Urothelium cell line (cell line): ENCODE measurements around the gene TIMMDC1.

Experiments used
- DNase-seq: peaks from one replicate; pipeline ENCODE4 v3.0.0; 2011; ENCODE audit warnings: low spot score, mixed read lengths
- FAIRE-seq: peaks from 2 replicates; lab custom pipeline; 2011; peaks lifted over from hg19 to GRCh38; lab: Jason Lieb, UNC

The TIMMDC1 gene, protein sequence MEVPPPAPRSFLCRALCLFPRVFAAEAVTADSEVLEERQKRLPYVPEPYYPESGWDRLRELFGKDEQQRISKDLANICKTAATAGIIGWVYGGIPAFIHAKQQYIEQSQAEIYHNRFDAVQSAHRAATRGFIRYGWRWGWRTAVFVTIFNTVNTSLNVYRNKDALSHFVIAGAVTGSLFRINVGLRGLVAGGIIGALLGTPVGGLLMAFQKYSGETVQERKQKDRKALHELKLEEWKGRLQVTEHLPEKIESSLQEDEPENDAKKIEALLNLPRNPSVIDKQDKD

DNA sequence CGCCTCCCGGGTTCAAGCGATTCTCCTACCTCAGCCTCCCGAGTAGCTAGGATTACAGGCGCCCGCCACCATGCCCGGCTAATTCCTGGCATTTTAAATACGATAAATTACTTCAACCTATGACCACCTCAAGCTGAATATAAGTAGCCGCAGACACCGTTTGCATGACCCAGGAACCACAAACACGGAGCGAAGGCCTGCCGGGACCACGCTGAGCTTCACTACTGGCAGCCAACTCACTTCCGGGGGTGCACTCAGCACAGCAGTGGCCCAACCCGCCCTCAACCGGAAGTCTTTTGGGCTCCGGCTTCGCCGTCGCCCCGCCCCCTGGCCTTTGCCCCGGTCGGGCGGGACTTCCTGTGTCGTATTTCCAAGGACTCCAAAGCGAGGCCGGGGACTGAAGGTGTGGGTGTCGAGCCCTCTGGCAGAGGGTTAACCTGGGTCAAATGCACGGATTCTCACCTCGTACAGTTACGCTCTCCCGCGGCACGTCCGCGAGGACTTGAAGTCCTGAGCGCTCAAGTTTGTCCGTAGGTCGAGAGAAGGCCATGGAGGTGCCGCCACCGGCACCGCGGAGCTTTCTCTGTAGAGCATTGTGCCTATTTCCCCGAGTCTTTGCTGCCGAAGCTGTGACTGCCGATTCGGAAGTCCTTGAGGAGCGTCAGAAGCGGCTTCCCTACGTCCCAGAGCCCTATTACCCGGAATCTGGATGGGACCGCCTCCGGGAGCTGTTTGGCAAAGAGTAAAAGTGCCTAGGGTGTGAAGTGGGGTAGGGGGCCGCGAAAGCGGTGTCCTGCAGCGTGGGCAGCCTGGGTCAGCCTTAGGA lies at the start of gene TIMMDC1:
Gene TIMMDC1 (plus strand): TSS at position 362 of the 826 bp plus-strand sequence. CDS start 187 bp downstream, at position 549.
- FAIRE-seq (no peak), DNase-seq (peak; percentile 99)

DNA sequence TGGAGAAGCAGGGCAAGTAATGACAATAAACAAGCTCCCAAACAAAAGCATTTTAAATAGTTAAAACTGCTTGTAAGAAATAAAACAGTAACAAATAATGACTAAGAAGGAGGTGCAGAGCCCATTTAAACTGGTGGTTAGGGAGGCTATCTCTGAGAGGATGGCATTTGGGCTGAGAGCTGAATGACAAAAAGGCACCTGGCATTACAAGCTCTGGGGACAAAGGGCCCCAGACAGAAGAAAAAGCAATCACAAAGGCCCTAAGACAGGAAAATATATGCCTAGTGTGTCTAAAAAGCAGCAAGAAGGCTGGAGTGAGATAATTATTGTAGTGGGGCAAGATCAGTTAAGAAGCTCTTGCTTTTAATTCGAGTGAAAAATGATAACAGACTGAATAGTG lies 44.5 kb upstream of the TIMMDC1 start:
- DNase-seq (no peak), FAIRE-seq (no peak)

DNA sequence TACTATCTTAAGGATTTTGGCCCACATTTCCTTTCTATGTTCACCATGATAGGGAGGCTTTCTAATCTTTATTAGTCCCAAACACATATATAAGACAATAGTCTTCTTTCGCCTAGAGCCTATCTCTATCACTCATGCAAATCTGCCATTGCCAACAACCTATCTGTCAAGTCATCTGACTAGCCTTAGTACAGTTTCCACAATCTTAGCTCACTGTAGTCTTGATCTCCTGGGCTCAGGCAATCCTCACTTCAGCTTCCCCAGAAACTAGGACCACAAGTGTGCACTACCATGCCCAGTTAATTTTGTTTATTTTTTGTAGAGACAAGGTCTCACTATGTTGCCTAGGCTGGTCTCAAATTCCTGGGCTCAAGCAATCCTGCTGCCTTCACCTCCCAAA lies 41.9 kb upstream of the TIMMDC1 start:
- FAIRE-seq, result no peak
- DNase-seq, result no peak

DNA sequence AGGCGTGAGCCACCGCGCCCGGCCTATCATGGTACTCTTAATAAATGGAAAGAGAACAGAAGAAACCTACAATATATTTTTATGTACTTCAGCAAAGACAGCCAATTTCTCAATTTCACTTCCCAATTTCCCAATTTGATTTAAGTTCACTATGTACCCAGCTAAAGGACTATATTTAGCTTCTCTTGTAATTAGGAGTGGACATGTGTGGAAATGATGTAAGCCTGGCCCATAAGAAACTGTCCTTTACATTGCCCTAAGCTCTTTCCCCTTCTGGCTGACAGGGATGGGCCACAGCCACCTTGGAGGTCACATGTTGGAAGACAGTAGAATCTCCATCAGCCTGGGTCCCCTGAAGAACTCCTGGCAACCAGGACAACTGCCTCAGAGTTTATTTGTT lies 41.1 kb upstream of the TIMMDC1 start:
- no peak for FAIRE-seq
- DNase-seq, result no peak

DNA sequence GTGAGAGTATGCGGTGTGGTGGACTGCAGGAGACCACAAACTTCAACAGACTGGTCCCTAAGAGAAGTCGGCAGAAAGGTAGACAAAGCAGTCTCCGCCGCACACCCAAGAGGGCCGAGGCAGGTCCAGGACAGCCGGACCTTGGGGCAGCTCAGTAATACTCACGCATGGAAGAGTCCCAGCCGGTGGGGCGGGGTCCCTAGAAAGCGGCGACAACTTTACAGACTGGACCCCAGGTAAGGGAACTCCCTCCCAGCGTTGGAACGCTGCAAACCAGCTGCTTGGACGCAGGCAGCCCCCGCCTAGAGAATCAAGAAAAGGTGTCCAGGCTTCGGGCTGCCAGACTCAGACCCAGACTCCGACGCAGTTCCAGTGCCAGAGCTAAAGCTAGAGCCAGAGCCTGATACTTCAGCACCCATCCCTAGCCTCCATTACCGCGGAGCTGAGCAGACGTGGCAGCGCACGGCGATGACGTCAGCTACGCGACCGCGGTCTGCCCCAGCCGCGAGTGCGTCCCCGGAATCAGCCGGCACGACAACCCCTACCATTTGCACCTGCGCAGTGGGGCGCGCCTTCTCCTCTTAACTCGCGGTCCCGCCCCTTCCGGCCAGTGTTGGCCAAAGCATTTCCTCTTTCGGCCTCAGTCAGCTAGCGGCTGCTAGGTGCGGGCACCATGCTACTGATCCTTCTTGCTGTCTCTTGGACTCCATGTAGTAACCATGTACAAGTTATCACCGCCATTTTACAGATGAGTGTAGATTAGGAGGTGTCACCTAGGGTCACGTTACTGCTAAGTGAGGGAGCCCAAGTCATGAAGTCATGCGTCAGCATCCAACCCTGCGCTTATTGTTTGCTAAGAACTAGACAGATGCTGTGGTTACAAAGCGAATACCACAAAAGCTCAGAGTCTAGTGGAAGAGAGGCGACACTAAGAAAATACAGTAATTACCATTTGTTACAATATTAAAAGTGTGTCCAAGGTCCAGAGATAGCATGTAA lies 34.9 kb upstream of the TIMMDC1 start, which contains the start of gene TMEM39A:
Gene TMEM39A (minus strand): TSS at position 445 of the 999 bp plus-strand sequence. CDS start 1,541 bp downstream, outside the sequence.
- DNase-seq (peak; percentile 100), FAIRE-seq (peak; percentile 97)

DNA sequence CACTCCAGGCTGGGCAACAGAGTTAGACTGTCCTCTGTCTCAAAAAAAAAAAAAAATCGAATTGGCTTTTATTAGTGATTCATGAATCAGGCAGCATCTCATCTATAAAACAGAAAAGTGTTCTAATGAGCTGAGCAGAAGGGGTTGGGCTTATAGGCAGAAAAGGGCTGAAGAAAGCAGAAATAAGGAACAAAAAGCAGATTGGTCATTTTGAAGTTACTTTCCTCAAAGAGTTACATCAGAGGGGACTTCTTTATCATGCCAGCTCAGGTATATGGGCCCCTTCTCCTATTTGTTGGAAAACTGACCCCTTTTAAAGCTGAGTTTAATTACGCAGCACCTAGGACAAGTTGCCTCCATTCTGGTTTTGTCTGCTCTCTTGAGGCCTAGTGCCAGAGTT lies 30.3 kb upstream of the TIMMDC1 start:
- DNase-seq, result no peak
- no peak for FAIRE-seq

DNA sequence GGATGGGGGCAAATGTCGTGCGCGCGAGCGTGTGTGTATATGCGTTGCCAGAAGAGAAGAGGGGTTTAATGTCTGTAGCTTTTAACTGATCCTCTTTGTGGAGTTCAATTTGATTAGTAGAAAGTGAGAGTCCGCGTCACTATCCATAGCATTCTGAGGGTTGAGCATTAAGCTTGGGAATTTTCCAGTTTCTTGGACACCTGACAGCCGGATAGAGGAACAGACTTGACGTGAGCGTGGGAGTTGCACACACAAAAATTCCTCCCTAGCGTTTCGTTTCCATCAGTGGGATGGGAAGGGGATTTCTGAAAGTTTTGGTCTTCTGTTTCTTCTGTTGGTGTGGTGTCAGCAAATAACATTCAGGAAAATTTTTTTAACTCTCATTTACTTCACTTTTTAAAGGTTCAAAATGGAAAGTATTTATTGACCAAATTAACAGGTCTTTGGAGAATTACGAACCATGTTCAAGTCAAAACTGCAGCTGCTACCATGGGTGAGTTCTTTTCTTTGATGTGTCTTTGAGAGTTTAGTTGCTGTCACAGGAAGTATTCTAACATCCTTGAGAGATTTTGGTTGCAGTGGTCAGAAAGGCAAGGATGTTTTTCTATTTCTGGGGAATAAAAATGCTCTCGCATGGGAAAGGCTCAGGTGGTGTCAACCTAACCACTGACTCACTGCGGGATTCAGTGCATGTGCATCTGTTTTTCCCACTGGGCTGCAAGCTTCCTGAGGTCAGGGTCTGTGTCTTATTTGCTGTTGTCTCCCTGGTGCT lies 28.7 kb upstream of the TIMMDC1 start:
- no peak for FAIRE-seq
- no peak for DNase-seq

DNA sequence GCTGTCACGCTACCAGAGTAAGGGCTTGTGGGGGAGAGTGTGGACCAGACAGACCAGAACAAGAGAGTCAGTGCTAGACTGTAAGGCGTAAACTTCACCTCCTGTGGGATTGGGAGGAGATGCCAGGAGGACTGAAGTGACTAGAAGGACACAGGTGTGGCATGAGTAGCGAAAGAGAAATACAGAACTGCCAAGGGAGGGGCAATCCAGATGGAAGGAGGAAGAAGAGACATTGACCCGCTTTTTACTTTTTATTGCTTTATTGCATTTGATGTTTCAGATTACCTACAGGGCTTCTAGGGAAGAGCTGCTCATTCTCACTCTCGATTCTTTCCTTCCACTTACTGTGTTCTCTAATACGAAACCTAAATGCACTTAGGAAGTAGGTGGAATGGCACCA lies 27.5 kb upstream of the TIMMDC1 start:
- DNase-seq, result no peak
- FAIRE-seq, result no peak

DNA sequence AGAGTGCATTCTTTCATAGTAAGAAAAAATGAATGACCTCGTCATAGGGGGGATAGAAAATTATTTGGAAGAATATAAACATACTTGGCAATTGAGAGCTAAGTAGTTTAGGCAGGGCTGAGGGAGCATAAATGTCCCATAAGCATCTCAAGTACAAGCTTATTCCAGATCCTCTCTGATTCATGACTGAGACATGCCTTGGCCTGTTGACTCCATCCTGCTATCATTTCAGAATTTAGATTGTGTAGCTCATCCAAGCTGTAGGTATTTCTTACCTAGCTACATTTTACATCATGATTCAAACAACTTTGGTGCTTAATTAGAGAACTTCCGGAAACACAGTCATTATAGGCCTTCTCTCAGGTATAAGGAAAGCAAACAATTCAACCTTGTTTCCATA lies 17.3 kb upstream of the TIMMDC1 start:
- FAIRE-seq (no peak), DNase-seq (no peak)

DNA sequence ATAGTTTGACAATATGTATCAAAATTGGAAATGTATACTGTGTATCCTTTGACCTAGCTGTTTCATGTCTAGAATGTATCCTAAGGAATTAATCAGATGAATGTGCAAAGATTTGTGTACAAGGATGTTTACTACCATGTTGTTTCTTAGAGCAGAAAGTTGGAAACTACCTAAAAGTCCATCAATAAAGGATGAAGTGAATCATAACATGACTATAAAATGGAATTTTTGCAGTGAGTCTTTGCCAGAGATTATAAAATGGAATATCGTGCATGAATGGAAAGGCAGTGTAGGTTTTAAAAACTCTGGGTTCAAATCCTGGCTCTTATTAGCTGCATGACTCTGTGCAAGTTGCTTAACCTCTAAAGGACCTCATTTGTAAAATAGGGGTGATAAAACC lies 15.2 kb upstream of the TIMMDC1 start:
- no peak for FAIRE-seq
- DNase-seq, result no peak

DNA sequence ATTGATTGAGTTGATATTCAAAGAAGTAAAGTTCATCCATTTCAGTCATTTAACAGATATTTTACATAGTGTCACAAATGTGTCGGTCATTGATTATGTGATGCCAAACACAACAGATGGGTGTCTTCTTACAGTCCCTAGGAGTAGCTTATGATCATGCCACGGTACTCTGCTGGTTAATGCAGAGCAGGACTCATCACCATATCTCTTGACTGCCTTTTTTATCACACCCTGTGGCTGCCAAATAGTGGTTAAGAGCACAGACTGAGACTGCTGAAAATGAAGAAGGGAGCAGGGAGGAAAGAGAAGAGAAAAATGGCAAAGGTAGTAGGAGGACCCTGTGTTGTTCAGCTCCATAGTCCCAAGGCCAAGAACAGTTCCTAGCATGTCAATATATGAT lies 12.8 kb upstream of the TIMMDC1 start:
- FAIRE-seq, result no peak

DNA sequence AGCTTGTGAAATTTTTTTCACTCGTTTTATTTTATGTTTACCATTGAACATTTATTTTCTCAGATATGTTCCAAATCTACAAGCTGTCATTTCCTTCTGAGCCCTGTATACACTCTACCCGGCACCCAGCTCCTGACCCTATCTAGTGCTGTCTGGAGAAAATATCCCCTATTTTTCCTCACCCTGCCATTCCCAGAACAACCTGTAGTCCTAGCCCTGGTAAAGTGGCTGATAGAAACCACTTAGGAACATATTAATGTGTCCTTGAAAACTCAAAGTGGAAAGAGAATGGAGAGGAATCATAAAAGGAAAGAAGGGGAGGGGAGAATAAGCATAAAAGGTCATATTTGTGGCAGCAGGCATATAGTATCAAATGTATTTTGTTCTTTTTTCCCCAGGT lies 8.2 kb upstream of the TIMMDC1 start:
- DNase-seq, result no peak
- FAIRE-seq, result no peak

More for the DNA sequence above, 12.8 kb upstream of the TIMMDC1 start:
- no peak for DNase-seq

DNA sequence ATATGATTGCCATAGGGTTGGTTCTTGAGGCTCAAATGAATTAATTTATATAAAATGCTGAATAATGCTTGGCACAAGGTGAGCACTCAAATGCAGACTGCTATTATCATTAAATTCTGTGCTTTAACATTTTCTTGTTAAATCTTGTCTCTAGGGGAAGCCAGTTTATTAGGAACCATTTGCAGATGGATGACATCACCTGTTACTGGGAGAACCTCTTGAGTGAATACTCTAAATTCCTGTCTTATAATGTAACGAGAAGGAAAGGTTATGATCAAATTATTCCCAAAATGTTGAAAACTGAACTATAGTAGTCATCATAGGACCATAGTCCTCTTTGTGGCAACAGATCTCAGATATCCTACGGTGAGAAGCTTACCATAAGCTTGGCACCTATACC lies 6.2 kb upstream of the TIMMDC1 start:
- no peak for DNase-seq
- FAIRE-seq, result no peak

DNA sequence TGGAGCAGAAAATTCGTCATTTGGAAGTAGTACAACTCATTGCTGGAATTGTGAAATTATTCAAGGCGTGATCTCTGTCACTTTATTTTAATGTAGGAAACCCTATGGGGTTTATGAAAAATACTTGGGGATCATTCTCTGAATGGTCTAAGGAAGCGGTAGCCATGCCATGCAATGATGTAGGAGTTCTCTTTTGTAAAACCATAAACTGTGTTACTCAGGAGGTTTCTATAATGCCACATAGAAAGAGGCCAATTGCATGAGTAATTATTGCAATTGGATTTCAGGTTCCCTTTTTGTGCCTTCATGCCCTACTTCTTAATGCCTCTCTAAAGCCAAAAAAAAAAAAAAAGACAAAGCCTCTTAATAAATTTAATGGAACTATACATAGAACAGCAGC lies 5.5 kb upstream of the TIMMDC1 start:
- no peak for FAIRE-seq
- DNase-seq, result no peak

DNA sequence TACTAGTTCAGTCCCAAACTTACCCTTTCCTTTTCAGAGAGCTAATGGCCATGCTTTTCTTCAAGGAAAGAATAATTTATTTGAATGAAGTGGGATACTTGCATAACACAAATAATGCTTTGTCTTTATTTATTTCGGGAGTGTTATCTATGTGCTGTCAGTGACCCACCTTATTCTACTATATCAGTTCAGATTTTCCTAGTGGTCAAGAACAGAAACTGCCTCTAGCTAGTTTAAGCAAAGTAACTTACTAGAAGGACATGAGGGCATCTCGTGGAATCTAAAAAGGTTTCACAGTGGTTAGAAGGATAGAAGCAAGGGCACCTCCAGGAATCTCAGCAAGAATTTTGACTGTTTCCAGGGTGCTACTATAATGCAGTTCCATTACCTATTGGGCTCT lies 3.8 kb upstream of the TIMMDC1 start:
- FAIRE-seq, result no peak

DNA sequence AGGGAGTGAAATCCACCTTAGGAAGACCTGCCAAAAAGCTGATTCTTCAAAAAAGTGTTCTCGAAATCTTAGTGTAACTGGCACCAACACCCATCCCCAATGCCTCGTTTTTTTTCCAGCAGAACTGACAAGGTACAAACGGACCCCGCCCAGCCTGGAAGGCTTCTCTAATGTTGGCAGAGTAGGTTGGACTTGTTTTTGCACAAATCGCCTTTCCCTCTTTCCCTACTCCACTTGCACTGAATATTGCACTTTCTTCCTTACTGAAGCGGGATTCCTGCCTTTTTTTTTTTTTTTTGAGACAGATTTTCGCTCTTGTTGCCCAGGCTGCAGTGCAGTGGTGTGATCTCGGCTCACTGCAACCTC lies 544 bp upstream of the TIMMDC1 start:
- DNase-seq, result peak; percentile 18
- no peak for FAIRE-seq

More for the DNA sequence above, 3.8 kb upstream of the TIMMDC1 start:
- DNase-seq, result peak; percentile 6

DNA sequence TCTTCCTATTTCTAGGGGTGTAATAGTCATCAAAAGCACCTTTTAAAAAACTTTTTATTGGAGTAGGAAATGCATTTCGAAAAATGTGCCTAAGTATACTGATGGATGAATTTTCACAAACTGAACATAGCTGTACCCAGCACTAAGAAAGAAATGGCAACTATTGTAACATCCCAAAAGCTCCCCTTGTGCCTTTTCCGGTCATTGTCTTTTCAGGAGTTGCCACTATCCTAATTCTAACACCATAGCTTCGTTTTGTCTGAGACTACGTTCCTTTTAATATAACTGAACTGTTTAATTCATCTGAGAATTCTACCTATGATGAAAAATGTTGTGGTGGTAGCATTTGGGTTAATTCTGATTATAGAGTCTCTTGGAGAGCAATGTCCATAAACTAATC lies 1.9 kb downstream of the TIMMDC1 start:
- DNase-seq (no peak), FAIRE-seq (no peak)

DNA sequence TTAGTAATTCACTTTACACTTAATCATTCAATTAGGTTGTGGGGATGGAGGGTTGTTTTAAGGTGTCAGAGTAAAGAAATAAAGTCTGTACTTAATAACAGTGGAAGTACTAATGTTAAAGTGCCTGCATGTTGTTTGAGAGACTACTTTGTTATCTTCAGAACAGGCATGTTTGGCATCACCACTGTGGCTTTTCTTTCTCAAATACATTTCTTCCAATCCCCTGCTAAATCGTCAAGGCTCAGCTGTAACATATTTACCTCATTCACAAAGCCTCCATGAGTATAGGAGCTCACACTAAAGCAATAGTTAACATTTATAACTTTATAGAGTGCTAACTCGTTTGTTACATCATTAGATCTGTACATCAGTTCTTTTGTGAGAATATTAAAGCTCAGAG lies 2.6 kb downstream of the TIMMDC1 start:
- DNase-seq (no peak), FAIRE-seq (no peak)

DNA sequence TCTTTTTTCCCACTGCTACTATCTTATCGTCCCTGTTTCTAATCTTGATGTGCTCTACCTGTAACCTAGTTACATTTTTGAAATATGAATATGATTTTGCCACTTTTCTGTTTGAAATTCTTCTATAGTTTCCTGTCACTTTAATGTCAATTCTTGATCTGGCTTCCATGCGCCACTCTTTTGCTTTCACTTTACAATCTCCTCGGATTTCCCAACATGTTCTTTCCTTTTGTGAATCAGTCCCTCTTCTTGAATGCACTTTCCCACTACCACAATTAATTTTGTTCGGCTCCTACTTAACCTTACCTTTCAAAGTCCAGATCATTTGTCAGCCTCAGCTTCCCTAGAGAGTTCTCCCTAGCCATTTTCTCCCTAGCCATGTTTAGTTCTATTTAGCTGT lies 8.3 kb downstream of the TIMMDC1 start:
- FAIRE-seq (no peak), DNase-seq (no peak)

DNA sequence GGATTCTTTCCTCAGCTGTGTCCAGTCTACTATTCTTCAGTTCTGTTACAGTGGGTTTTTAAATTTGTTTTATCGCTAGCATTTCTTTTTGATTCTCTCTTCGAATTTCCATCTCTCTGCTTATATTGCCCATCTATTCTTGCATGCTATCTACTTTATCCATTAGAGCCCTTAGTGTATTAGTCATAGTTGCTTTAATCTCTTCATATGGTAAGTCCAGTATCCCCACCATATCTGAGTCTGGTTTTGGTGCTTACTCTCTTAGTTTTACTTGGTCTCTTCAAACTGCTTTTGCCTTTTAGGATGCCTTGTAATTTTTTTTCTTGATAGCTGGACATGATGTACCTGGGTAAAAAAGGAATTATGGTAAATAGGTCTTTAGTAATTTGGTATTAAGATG lies 9.1 kb downstream of the TIMMDC1 start:
- FAIRE-seq (no peak), DNase-seq (no peak)
